Measurements from ENCODE around the gene CARMIL1. TPM values are rescaled to one million over a fixed set of nuclear protein-coding genes. Genes with fewer than 3 reads are reported as not detected.

Gene CARMIL1
- total and polyA plus RNA-seq, 4 donors: 22.3 to 33.9 (median 31.6) TPM

- intact Hi-C loops (cut with DNase I): no loop called here
- Histone ChIP-seq H3K27ac (ENCODE audit: low read depth in 1 of 2, low read length in 2 of 2) (no peak overlapping the region), H3K27me3 (ENCODE audit: control insufficient read depth in 1 of 2, insufficient read depth in 2 of 2, low read length in 1 of 2) (no peaks in the 10 kb centered on the region), H3K4me1 (ENCODE audit: control insufficient read depth in 1 of 2, insufficient read depth in 2 of 2, low read length in 2 of 2) (peaks cover 3% of the 10 kb centered on the region in 2 donors), H3K4me3 (ENCODE audit: low read length in 2 of 2) (no peak overlapping the region), H3K36me3 (ENCODE audit: control insufficient read depth in 1 of 2, insufficient read depth in 2 of 2, low read length in 1 of 2) (peaks cover 0 to 4% of the 10 kb centered on the region in 2 donors), H3K9me3 (ENCODE audit: control insufficient read depth, low read length) (peaks cover 2% of the 10 kb centered on the region)
- DNase-seq (no peak), ATAC-seq (ENCODE audit: low FRiP score) (no peak)
- WGBS, 2 donors: 98 to 100% methylated on average over 2 of the region's 2 CpGs
Observed at GRCh38 chr6:25448965-25449538, 169.9 kb downstream of the CARMIL1 start.

- H3K4me3 ChIP-seq (ENCODE audit: low read length in 2 of 2): no peak overlapping the region
Observed at GRCh38 chr6:25449774-25450173, 170.6 kb downstream of the CARMIL1 start.

GRCh38 chr6:25450469-25451198 is 171.5 kb downstream of the CARMIL1 start:
- ATAC-seq (ENCODE audit: low FRiP score): no peak
- peaks cover 2% of the 10 kb centered on the region for H3K9me3 ChIP-seq (ENCODE audit: control insufficient read depth, low read length)
- no peak overlapping the region for H3K27ac ChIP-seq (ENCODE audit: low read depth in 1 of 2, low read length in 2 of 2)
- peaks cover 0 to 4% of the 10 kb centered on the region in 2 donors for H3K36me3 ChIP-seq (ENCODE audit: control insufficient read depth in 1 of 2, insufficient read depth in 2 of 2, low read length in 1 of 2)
- no peak overlapping the region for H3K4me3 ChIP-seq (ENCODE audit: low read length in 2 of 2)
- H3K27me3 ChIP-seq (ENCODE audit: control insufficient read depth in 1 of 2, insufficient read depth in 2 of 2, low read length in 1 of 2): no peaks in the 10 kb centered on the region
- intact Hi-C loops (cut with DNase I): no loop called here
- H3K4me1 ChIP-seq (ENCODE audit: control insufficient read depth in 1 of 2, insufficient read depth in 2 of 2, low read length in 2 of 2): peaks cover 3 to 9% of the 10 kb centered on the region in 2 donors
- no peak for DNase-seq

More at GRCh38 chr6:25449774-25450173, 170.6 kb downstream of the CARMIL1 start:
- ATAC-seq (ENCODE audit: low FRiP score): no peak
- H3K36me3 ChIP-seq (ENCODE audit: control insufficient read depth in 1 of 2, insufficient read depth in 2 of 2, low read length in 1 of 2): peaks cover 0 to 4% of the 10 kb centered on the region in 2 donors
- peaks cover 2% of the 10 kb centered on the region for H3K9me3 ChIP-seq (ENCODE audit: control insufficient read depth, low read length)
- DNase-seq: no peak
- peaks cover 3% of the 10 kb centered on the region in 2 donors for H3K4me1 ChIP-seq (ENCODE audit: control insufficient read depth in 1 of 2, insufficient read depth in 2 of 2, low read length in 2 of 2)
- no peak overlapping the region for H3K27ac ChIP-seq (ENCODE audit: low read depth in 1 of 2, low read length in 2 of 2)
- WGBS, 2 donors: 83% methylated on average over 4 of the region's 4 CpGs
- intact Hi-C loops (cut with DNase I): no loop called here
- no peaks in the 10 kb centered on the region for H3K27me3 ChIP-seq (ENCODE audit: control insufficient read depth in 1 of 2, insufficient read depth in 2 of 2, low read length in 1 of 2)

GRCh38 chr6:25452031-25452430 is 172.9 kb downstream of the CARMIL1 start:
- Histone ChIP-seq H3K27ac (ENCODE audit: low read depth in 1 of 2, low read length in 2 of 2) (no peak overlapping the region), H3K36me3 (ENCODE audit: control insufficient read depth in 1 of 2, insufficient read depth in 2 of 2, low read length in 1 of 2) (no peaks in the 10 kb centered on the region), H3K4me3 (ENCODE audit: low read length in 2 of 2) (no peak overlapping the region), H3K4me1 (ENCODE audit: control insufficient read depth in 1 of 2, insufficient read depth in 2 of 2, low read length in 2 of 2) (peaks cover 3 to 16% of the 10 kb centered on the region in 2 donors), H3K27me3 (ENCODE audit: control insufficient read depth in 1 of 2, insufficient read depth in 2 of 2, low read length in 1 of 2) (no peaks in the 10 kb centered on the region), H3K9me3 (ENCODE audit: control insufficient read depth, low read length) (no peaks in the 10 kb centered on the region)
- 77 to 80% methylated on average over 3 of the region's 3 CpGs for WGBS, 2 donors
- ATAC-seq (ENCODE audit: low FRiP score) (no peak), DNase-seq (no peak)
- intact Hi-C loops (cut with DNase I): no loop called here

GRCh38 chr6:25453288-25453687 is 174.1 kb downstream of the CARMIL1 start:
- 96 to 97% methylated on average over 2 of the region's 2 CpGs for WGBS, 2 donors
- H3K4me3 ChIP-seq (ENCODE audit: low read length in 2 of 2): no peak overlapping the region
- H3K27ac ChIP-seq (ENCODE audit: low read depth in 1 of 2, low read length in 2 of 2): no peak overlapping the region
- ATAC-seq (ENCODE audit: low FRiP score) (no peak), DNase-seq (no peak)
- H3K9me3 ChIP-seq (ENCODE audit: control insufficient read depth, low read length): no peaks in the 10 kb centered on the region
- no peaks in the 10 kb centered on the region for H3K36me3 ChIP-seq (ENCODE audit: control insufficient read depth in 1 of 2, insufficient read depth in 2 of 2, low read length in 1 of 2)
- peaks cover 3 to 12% of the 10 kb centered on the region in 2 donors for H3K4me1 ChIP-seq (ENCODE audit: control insufficient read depth in 1 of 2, insufficient read depth in 2 of 2, low read length in 2 of 2)
- intact Hi-C loops (cut with DNase I): no loop called here
- no peaks in the 10 kb centered on the region for H3K27me3 ChIP-seq (ENCODE audit: control insufficient read depth in 1 of 2, insufficient read depth in 2 of 2, low read length in 1 of 2)

- Histone ChIP-seq H3K9me3 (ENCODE audit: control insufficient read depth, low read length) (no peaks in the 10 kb centered on the region), H3K36me3 (ENCODE audit: control insufficient read depth in 1 of 2, insufficient read depth in 2 of 2, low read length in 1 of 2) (no peaks in the 10 kb centered on the region), H3K4me3 (ENCODE audit: low read length in 2 of 2) (no peak overlapping the region), H3K4me1 (ENCODE audit: control insufficient read depth in 1 of 2, insufficient read depth in 2 of 2, low read length in 2 of 2) (peaks cover 0 to 12% of the 10 kb centered on the region in 2 donors), H3K27ac (ENCODE audit: low read depth in 1 of 2, low read length in 2 of 2) (no peak overlapping the region), H3K27me3 (ENCODE audit: control insufficient read depth in 1 of 2, insufficient read depth in 2 of 2, low read length in 1 of 2) (no peaks in the 10 kb centered on the region)
- DNase-seq: no peak
- WGBS, 2 donors: 97 to 99% methylated on average over 1 of the region's 1 CpG
- no peak for ATAC-seq (ENCODE audit: low FRiP score)
- intact Hi-C loops (cut with DNase I): no loop called here
Observed at GRCh38 chr6:25454136-25454535, 175.0 kb downstream of the CARMIL1 start.

- no peaks in the 10 kb centered on the region for H3K27me3 ChIP-seq (ENCODE audit: control insufficient read depth in 1 of 2, insufficient read depth in 2 of 2, low read length in 1 of 2)
- ATAC-seq (ENCODE audit: low FRiP score): no peak
- peaks cover 0 to 15% of the 10 kb centered on the region in 2 donors for H3K4me1 ChIP-seq (ENCODE audit: control insufficient read depth in 1 of 2, insufficient read depth in 2 of 2, low read length in 2 of 2)
- peaks cover 0 to 2% of the 10 kb centered on the region in 2 donors for H3K36me3 ChIP-seq (ENCODE audit: control insufficient read depth in 1 of 2, insufficient read depth in 2 of 2, low read length in 1 of 2)
- intact Hi-C loops (cut with DNase I): no loop called here
- DNase-seq: no peak
- no peak overlapping the region for H3K27ac ChIP-seq (ENCODE audit: low read depth in 1 of 2, low read length in 2 of 2)
- H3K4me3 ChIP-seq (ENCODE audit: low read length in 2 of 2): no peak overlapping the region
- WGBS, 2 donors: 65 to 66% methylated on average over 3 of the region's 3 CpGs
- H3K9me3 ChIP-seq (ENCODE audit: control insufficient read depth, low read length): no peaks in the 10 kb centered on the region
Observed at GRCh38 chr6:25456249-25457040, 177.3 kb downstream of the CARMIL1 start.

GRCh38 chr6:25457516-25457915 is 178.3 kb downstream of the CARMIL1 start:
- H3K9me3 ChIP-seq (ENCODE audit: control insufficient read depth, low read length): no peaks in the 10 kb centered on the region
- H3K27ac ChIP-seq (ENCODE audit: low read depth in 1 of 2, low read length in 2 of 2): no peak overlapping the region
- H3K36me3 ChIP-seq (ENCODE audit: control insufficient read depth in 1 of 2, insufficient read depth in 2 of 2, low read length in 1 of 2): peaks cover 0 to 2% of the 10 kb centered on the region in 2 donors
- DNase-seq (no peak), ATAC-seq (ENCODE audit: low FRiP score) (no peak)
- no peaks in the 10 kb centered on the region for H3K27me3 ChIP-seq (ENCODE audit: control insufficient read depth in 1 of 2, insufficient read depth in 2 of 2, low read length in 1 of 2)
- peaks cover 0 to 15% of the 10 kb centered on the region in 2 donors for H3K4me1 ChIP-seq (ENCODE audit: control insufficient read depth in 1 of 2, insufficient read depth in 2 of 2, low read length in 2 of 2)
- 92 to 96% methylated on average over 3 of the region's 3 CpGs for WGBS, 2 donors
- intact Hi-C loops (cut with DNase I): no loop called here
- H3K4me3 ChIP-seq (ENCODE audit: low read length in 2 of 2): no peak overlapping the region

Data from aorta (tissue), 5 donors.